Lung (tissue), 12 donors: Measurements from ENCODE around the gene PSMC5. TPM values are rescaled to one million over a fixed set of nuclear protein-coding genes. Genes with fewer than 3 reads are reported as not detected.
"Not testable (repeated sequence)": the region's sequence is repeated elsewhere in the genome, so short reads cannot be mapped to it uniquely, and the experiment has no call there.

ENCODE experiments used
- ATAC-seq: fragments of 200-7000 bp; cut with Tn5 transposase; one replicate; pipeline ENCODE4 v1.9.1; 2020; ENCODE audit warnings: moderate number of reproducible peaks; ENCODE audit not compliant: insufficient read depth, low FRiP score
- DNase-seq, 3 donors: peaks; one replicate each; pipeline ENCODE4 v3.0.0-alpha.2; 2013 to 2017
- H3K27ac ChIP-seq, 2 donors: one replicate each; pipeline ENCODE4 v1.5.1; 2013; ENCODE audit warnings: mild to moderate bottlenecking in 2 of 2, moderate library complexity in 2 of 2, control low read depth in 1 of 2, inconsistent platforms in 1 of 2, low read depth in 1 of 2, low read length in 1 of 2
- H3K27me3 ChIP-seq, 3 donors: one replicate each; pipeline ENCODE4 v1.5.1; 2013; ENCODE audit warnings: low read length in 2 of 3; ENCODE audit not compliant: control insufficient read depth in 3 of 3, insufficient read depth in 3 of 3
- H3K36me3 ChIP-seq, 4 donors: one replicate each; pipeline ENCODE4 v1.5.1; 2013; ENCODE audit warnings: low read length in 4 of 4, mild to moderate bottlenecking in 1 of 4, moderate library complexity in 1 of 4; ENCODE audit not compliant: control insufficient read depth in 4 of 4, insufficient read depth in 4 of 4
- H3K4me1 ChIP-seq, 5 donors: one replicate each; pipeline ENCODE4 v1.5.1; 2013; ENCODE audit warnings: low read length in 5 of 5, mild to moderate bottlenecking in 2 of 5, moderate library complexity in 1 of 5; ENCODE audit not compliant: control insufficient read depth in 5 of 5, insufficient read depth in 5 of 5
- H3K4me3 ChIP-seq: one replicate; pipeline ENCODE4 v1.5.1; 2013; ENCODE audit warnings: mild to moderate bottlenecking, control low read depth, moderate library complexity
- H3K9ac ChIP-seq, 2 donors: one replicate each; pipeline ENCODE4 v1.5.1; 2013; ENCODE audit warnings: low read length in 2 of 2, control low read depth in 1 of 2; ENCODE audit not compliant: insufficient read depth in 1 of 2
- H3K9me3 ChIP-seq, 4 donors: one replicate each; pipeline ENCODE4 v1.5.1; 2013; ENCODE audit warnings: low read length in 3 of 4, mild to moderate bottlenecking in 1 of 4, moderate library complexity in 1 of 4; ENCODE audit not compliant: control insufficient read depth in 4 of 4, insufficient read depth in 3 of 4
- CTCF ChIP-seq: IDR thresholded peaks from 2 replicates; pipeline ENCODE4 v1.5.1; 2012; ENCODE audit warnings: mild to moderate bottlenecking; ENCODE audit errors: control extremely low read depth, extremely low read depth
- WGBS, 2 donors: extraction: QIAGEN DNeasy Blood & Tissue Kit; methylation state at CpG; one replicate each; pipeline ENCODE4 v1.1.7; 2013; 5-methylcytosine and 5-hydroxymethylcytosine counted together
- polyA plus RNA-seq, 2 donors: library from polyadenylated mRNA; stranded (reverse); fragments of 200-250 nt; gene quantifications; one replicate each; pipeline ENCODE4 v1.2.1, GENCODE V29; 2013
- total RNA-seq, 2 donors: library from RNA; depleted of rRNA in 1 of 2; stranded (reverse); fragments of >200 nt in 1 of 2; gene quantifications; one replicate each; pipeline ENCODE4 v1.2.1, GENCODE V29; 2014 to 2021
- donor health status: control.
- donor health status: control.
- donor health status: Bipolar disorder and iron deficiency.
- donor health status: healthy.
- donor health status: DM: yes; HTN: yes; CAD: no.

The PSMC5 gene
- total and polyA plus RNA-seq, 4 donors: 46.1 to 177 (median 139) TPM

- no peaks in the 10 kb centered on the region for H3K27me3 ChIP-seq
- H3K36me3 ChIP-seq: no peaks in the 10 kb centered on the region
- no peak for TF ChIP-seq CTCF
- DNase-seq (peak in 2 of 3 donors; percentile 44 to 69), ATAC-seq (no peak)
- no peak overlapping the region for H3K4me3 ChIP-seq
- H3K27ac ChIP-seq: no peak overlapping the region
- H3K4me1 ChIP-seq: peaks cover 0 to 3% (median 0%) of the 10 kb centered on the region in 5 donors
- WGBS, 2 donors: 63 to 79% methylated on average over 9 of the region's 9 CpGs
- no peak overlapping the region for H3K9ac ChIP-seq
- H3K9me3 ChIP-seq: no peaks in the 10 kb centered on the region
These were observed 23.2 kb downstream of the PSMC5 start for GRCh38 chr17:63850401-63850800.

GRCh38 chr17:63853260-63853659 lies 26.0 kb downstream of the PSMC5 start:
- no peak overlapping the region for H3K4me3 ChIP-seq
- 92 to 96% methylated on average over 2 of the region's 2 CpGs for WGBS, 2 donors
- H3K36me3 ChIP-seq: no peaks in the 10 kb centered on the region
- no peak overlapping the region for H3K27ac ChIP-seq
- no peaks in the 10 kb centered on the region for H3K9me3 ChIP-seq
- DNase-seq: no peak
- H3K4me1 ChIP-seq: no peaks in the 10 kb centered on the region
- TF ChIP-seq CTCF: no peak
- no peak overlapping the region for H3K9ac ChIP-seq
- no peak for ATAC-seq
- H3K27me3 ChIP-seq: no peaks in the 10 kb centered on the region

GRCh38 chr17:63854709-63855108 lies 27.5 kb downstream of the PSMC5 start:
- Histone ChIP-seq H3K27ac (no peak overlapping the region), H3K27me3 (no peaks in the 10 kb centered on the region), H3K9me3 (no peaks in the 10 kb centered on the region), H3K4me3 (no peak overlapping the region), H3K36me3 (no peaks in the 10 kb centered on the region), H3K9ac (no peak overlapping the region), H3K4me1 (no peaks in the 10 kb centered on the region)
- ATAC-seq (no peak), DNase-seq (no peak)
- WGBS, 2 donors: 85 to 95% methylated on average over 5 of the region's 5 CpGs
- TF ChIP-seq CTCF: no peak

- WGBS, 2 donors: 93 to 94% methylated on average over 8 of the region's 8 CpGs
These were observed 28.0 kb downstream of the PSMC5 start for GRCh38 chr17:63855185-63855584.

GRCh38 chr17:63856425-63856824 lies 29.2 kb downstream of the PSMC5 start:
- WGBS, 2 donors: 91 to 94% methylated on average over 8 of the region's 8 CpGs
- not testable (repeated sequence) for H3K9me3 ChIP-seq, H3K27me3 ChIP-seq, H3K27ac ChIP-seq, H3K4me1 ChIP-seq, ATAC-seq, H3K9ac ChIP-seq, H3K36me3 ChIP-seq, DNase-seq, H3K4me3 ChIP-seq

More at GRCh38 chr17:63855185-63855584, 28.0 kb downstream of the PSMC5 start:
- no peak for ATAC-seq
- DNase-seq: no peak
- no peak overlapping the region for H3K9ac ChIP-seq
- no peaks in the 10 kb centered on the region for H3K9me3 ChIP-seq
- H3K36me3 ChIP-seq: no peaks in the 10 kb centered on the region
- H3K27ac ChIP-seq: no peak overlapping the region
- TF ChIP-seq CTCF: no peak
- no peaks in the 10 kb centered on the region for H3K4me1 ChIP-seq
- H3K27me3 ChIP-seq: peaks cover 0 to 1% (median 0%) of the 10 kb centered on the region in 3 donors
- H3K4me3 ChIP-seq: no peak overlapping the region
